HFF-Myc (cell line): ENCODE data around the gene RBPJ.

Experiments
- DNase-seq: peaks from one replicate; pipeline ENCODE4 v3.0.0-alpha.2; 2011; ENCODE audit warnings: low read depth; ENCODE audit errors: extremely low read depth
- H3K4me3 ChIP-seq: replicated peaks from 2 replicates; pipeline ENCODE4 v1.5.1; 2011; ENCODE audit warnings: low read depth, mild to moderate bottlenecking, control low read depth, low read length
- TF ChIP-seq, protein P1 (sequence below): IDR thresholded peaks from 2 replicates; pipeline ENCODE4 v1.5.1; 2012; ENCODE audit warnings: mild to moderate bottlenecking, low read depth, low read length, control low read depth; ENCODE audit errors: missing control alignments

RBPJ gene

DNA sequence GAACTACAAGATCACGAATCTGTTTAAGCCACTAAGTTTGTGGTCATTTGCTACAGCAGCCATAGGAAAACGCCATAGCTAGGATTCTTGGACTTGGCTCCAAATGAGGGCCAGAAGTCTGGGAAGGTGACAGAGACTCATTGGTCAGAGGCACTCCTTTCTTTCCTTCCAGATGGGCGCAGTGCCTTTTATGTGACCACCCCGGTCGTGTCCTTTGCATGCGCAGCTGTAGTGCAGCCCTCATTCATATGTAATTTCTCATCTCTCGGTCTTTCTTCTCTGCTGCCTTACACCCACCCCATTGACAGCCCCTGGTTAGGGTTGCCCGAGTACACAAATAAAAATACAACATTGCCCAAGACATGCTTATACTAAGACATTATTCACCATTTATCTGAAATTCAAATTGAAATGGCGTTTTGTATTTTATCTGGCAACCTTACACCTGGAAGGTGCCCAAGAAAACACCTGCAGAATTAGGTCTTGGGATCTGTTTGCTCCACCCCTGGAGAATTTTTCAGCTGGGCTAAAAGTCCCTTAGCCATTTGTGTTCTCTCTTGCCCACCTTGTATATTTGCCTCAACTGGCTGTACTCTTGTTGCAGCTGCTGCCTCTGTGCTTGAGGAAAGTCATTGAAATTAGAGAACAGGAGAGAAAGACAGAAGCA, 147.6 kb downstream of the RBPJ start:
- H3K4me3 ChIP-seq = no peak overlapping the region
- TF ChIP-seq, protein P1, sequence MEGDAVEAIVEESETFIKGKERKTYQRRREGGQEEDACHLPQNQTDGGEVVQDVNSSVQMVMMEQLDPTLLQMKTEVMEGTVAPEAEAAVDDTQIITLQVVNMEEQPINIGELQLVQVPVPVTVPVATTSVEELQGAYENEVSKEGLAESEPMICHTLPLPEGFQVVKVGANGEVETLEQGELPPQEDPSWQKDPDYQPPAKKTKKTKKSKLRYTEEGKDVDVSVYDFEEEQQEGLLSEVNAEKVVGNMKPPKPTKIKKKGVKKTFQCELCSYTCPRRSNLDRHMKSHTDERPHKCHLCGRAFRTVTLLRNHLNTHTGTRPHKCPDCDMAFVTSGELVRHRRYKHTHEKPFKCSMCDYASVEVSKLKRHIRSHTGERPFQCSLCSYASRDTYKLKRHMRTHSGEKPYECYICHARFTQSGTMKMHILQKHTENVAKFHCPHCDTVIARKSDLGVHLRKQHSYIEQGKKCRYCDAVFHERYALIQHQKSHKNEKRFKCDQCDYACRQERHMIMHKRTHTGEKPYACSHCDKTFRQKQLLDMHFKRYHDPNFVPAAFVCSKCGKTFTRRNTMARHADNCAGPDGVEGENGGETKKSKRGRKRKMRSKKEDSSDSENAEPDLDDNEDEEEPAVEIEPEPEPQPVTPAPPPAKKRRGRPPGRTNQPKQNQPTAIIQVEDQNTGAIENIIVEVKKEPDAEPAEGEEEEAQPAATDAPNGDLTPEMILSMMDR = no peak
- no peak for DNase-seq

DNA sequence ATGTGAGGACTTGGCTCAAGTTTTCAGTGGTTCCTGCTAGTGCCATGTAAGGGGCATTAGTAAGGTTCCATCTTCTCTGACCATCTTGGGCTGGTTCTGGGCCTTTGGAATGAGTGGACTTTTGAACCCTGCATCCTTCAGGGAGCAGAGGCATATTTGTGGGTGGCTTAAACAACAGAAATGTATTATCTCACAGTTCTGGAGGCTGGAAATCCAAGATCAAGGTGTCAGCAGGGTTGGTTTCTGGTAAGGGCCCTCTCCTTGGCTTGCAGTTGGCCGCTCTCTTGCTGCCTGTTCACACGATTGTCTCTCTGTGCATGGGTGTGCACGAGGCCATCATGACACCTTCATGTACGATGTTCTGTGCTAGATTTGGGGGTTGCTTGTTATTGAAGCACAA, 148.2 kb downstream of the RBPJ start:
- TF ChIP-seq, protein P1 = no peak
- DNase-seq = no peak
- H3K4me3 ChIP-seq = no peak overlapping the region

DNA sequence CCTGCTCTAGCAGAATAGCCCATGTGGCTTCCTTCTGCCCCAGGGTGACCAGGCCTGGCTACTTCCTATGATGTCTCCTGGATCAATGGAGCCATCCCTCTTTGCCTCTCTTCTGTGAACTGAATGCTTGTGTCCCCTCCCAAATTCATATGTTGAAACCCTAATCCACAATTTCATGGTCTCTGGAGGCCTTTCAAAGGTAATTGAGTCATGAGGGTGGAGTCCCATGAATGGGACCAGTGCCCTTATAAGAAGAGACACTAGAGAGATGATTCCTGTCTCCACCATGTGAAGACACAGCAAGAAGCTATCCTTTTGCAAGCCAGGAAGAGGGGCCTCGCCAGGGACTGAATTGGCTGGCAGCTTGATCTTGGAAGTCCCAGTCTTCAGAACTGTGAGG, 151.1 kb downstream of the RBPJ start:
- DNase-seq = no peak
- H3K4me3 ChIP-seq = no peak overlapping the region
- TF ChIP-seq, protein P1 = no peak

DNA sequence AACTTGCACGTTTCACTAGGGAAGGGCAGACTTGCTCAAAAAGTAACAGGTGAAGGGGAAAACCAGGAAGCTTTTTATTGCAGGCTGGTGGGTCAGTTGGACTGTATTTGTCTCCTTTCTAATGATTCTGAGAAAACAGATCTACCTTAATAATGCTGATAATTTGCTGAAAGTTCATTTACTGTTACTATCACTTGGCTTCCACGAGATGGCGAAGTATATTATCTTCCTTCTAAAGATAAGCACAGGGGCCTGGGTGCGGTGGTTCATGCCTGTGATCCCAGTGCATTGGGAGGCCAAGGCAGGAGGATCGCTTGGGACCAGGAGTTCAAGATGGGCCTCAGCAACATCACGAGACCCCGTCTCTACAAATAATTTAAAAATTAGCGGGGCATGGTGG, 153.1 kb downstream of the RBPJ start:
- TF ChIP-seq, protein P1 = no peak
- H3K4me3 ChIP-seq = no peak overlapping the region
- DNase-seq = no peak

DNA sequence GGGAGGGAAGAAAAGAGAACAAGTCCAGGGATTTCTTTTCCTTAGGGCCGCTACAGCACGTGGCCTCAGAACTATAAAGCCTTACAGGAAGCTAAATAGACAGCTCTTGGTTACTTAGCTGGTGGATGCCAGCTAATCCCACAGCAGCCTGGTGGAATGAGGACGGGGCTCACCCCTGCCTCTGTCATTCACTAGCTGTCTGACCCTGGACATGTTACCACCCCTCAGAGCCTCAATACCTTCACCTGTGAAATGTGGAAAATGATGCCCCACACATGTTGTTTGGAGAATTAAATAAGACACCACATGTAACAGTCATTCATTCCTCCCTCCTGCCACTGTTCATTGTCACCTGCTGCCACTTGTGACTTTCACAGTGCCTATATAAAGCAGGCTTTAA, 153.7 kb downstream of the RBPJ start:
- TF ChIP-seq, protein P1 = no peak
- H3K4me3 ChIP-seq = no peak overlapping the region
- no peak for DNase-seq

DNA sequence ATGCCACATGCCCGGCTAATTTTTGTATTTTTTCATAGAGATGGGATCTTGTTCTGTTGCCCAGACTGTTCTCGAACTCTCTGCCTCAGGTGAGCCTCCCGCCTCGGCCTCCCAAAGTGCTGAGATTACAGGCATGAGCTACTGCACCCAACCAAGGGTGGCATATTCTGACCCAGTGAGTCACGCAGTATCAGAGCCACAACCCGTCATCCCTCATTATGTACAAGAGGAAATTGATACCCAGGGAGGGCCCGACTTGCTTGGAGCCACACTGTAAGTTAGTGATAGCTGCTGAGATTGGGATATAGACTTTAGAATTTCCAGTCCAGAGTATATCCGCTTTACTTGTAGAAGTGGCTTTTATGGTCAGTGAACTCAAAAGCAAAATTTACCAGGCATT, 154.9 kb downstream of the RBPJ start:
- H3K4me3 ChIP-seq = no peak overlapping the region
- TF ChIP-seq, protein P1 = no peak
- DNase-seq = no peak

DNA sequence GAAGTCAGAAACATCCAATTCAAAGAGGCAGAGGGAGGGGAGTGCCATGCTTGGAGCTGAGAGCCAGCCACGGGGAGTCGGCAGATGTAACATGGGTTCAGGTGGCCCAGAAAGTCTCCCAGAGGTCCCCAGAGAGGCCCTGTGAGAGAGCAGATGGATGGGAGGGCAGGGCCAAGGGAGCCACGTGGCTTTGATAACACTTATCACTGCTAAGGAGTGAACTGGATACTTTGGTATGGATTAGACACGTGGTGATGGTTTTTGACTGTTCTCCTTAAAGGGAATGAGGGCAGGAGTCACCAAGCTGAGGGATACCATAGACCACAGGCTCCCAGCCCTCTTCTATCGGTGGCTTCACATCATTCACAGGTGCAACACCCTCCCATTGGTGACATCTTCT, 155.7 kb downstream of the RBPJ start:
- DNase-seq = no peak
- TF ChIP-seq, protein P1 = no peak

More for the DNA sequence above, 155.7 kb downstream of the RBPJ start:
- H3K4me3 ChIP-seq = no peak overlapping the region
